ENCODE data around the gene YDJC. TPM values are rescaled to one million over a fixed set of nuclear protein-coding genes. Genes with fewer than 3 reads are reported as not detected.
"Not testable (repeated sequence)": the region's sequence is repeated elsewhere in the genome, so short reads cannot be mapped to it uniquely, and the experiment has no call there.

The YDJC gene
- total and polyA plus RNA-seq, 4 donors = 11.0 to 41.1 (median 31.3) TPM

DNA sequence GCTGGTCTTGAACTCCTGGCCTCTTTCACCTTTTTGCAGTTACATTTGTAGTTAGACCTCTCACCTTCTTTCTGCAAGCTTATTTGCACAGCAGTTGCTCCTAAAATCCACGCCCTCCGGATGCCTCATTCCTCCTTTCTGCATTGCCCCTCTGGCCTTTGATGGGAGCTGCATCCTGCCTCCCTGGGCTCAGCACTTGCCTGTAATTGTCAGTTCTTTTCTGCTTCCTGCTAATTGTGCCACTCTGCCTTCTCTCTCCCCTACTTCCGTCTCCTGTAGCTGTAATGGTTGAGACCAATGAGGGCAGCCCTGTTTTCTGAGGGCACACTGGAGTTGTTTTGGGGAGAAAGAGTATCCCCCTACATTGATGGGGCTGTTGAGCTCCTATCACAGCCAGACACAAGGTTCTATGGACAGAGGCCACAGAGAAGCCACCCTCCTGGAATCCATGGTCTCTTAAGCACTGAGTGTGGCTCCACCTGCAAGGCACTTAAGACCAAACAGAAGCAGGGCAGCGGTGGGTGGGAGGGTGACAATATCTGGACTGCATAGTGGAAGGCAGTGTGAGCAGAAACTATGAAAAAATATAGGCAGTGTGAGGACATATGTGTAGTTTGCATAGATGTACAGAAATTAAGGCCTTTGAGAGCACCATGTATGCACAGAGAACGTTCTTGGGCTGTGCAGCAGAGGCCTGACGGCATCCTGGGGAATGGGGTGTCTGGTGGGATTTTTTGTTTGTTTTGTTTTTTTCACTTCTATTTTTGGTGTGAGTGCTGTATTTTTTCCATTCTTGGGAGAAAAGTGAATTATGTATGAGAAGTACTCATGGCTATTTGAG lies 30.5 kb downstream of the YDJC start:
- Histone ChIP-seq H3K27me3 (ENCODE audit: control insufficient read depth in 3 of 3, insufficient read depth in 3 of 3, low read length in 2 of 3) (no peaks in the 10 kb centered on the region), H3K9me3 (ENCODE audit: control insufficient read depth in 4 of 4, insufficient read depth in 3 of 4, low read length in 3 of 4) (no peaks in the 10 kb centered on the region), H3K4me3 (no peak overlapping the region), H3K9ac (ENCODE audit: insufficient read depth in 1 of 2, low read length in 2 of 2) (no peak overlapping the region), H3K4me1 (ENCODE audit: control insufficient read depth in 5 of 5, insufficient read depth in 5 of 5, low read length in 5 of 5) (no peaks in the 10 kb centered on the region), H3K27ac (ENCODE audit: low read depth in 1 of 2, low read length in 1 of 2) (no peak overlapping the region), H3K36me3 (ENCODE audit: control insufficient read depth in 4 of 4, insufficient read depth in 4 of 4, low read length in 4 of 4) (peaks cover 0 to 8% (median 0%) of the 10 kb centered on the region in 4 donors)
- 87 to 88% methylated on average over 6 of the region's 6 CpGs for WGBS, 2 donors
- no peak for DNase-seq
- TF ChIP-seq, protein P1, sequence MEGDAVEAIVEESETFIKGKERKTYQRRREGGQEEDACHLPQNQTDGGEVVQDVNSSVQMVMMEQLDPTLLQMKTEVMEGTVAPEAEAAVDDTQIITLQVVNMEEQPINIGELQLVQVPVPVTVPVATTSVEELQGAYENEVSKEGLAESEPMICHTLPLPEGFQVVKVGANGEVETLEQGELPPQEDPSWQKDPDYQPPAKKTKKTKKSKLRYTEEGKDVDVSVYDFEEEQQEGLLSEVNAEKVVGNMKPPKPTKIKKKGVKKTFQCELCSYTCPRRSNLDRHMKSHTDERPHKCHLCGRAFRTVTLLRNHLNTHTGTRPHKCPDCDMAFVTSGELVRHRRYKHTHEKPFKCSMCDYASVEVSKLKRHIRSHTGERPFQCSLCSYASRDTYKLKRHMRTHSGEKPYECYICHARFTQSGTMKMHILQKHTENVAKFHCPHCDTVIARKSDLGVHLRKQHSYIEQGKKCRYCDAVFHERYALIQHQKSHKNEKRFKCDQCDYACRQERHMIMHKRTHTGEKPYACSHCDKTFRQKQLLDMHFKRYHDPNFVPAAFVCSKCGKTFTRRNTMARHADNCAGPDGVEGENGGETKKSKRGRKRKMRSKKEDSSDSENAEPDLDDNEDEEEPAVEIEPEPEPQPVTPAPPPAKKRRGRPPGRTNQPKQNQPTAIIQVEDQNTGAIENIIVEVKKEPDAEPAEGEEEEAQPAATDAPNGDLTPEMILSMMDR (IDR thresholded peaks at IDR 0.05; ENCODE audit: control extremely low read depth, extremely low read depth) = no peak
- ATAC-seq (ENCODE audit: insufficient read depth, low FRiP score) = no peak

DNA sequence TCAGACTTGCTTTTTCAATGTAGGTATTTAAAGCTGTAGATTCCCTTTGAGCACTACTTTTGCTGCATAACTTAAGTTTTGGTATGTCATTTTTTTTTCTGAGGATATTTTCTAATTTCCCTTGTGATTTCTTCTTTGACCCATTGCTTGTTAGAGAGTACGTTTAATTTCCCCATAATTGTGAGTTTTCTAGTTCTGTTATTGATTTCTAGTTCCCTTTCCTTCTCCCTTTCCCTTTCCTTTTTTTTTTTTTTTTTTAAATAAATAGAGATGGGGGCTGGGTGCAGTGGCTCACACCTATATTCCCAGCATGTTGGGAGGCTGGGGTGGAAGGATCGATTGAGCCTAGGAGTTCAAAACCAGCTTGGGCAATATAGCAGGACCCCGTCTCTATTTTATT lies 31.5 kb downstream of the YDJC start:
- 73 to 80% methylated on average over 3 of the region's 3 CpGs for WGBS, 2 donors
- no peak overlapping the region for H3K4me3 ChIP-seq
- no peak for DNase-seq
- H3K36me3 ChIP-seq (ENCODE audit: control insufficient read depth in 4 of 4, insufficient read depth in 4 of 4, low read length in 4 of 4) = peaks cover 0 to 18% (median 5%) of the 10 kb centered on the region in 4 donors
- no peak for ATAC-seq (ENCODE audit: insufficient read depth, low FRiP score)
- no peaks in the 10 kb centered on the region for H3K4me1 ChIP-seq (ENCODE audit: control insufficient read depth in 5 of 5, insufficient read depth in 5 of 5, low read length in 5 of 5)
- H3K27ac ChIP-seq (ENCODE audit: low read depth in 1 of 2, low read length in 1 of 2) = no peak overlapping the region
- no peaks in the 10 kb centered on the region for H3K27me3 ChIP-seq (ENCODE audit: control insufficient read depth in 3 of 3, insufficient read depth in 3 of 3, low read length in 2 of 3)
- H3K9ac ChIP-seq (ENCODE audit: insufficient read depth in 1 of 2, low read length in 2 of 2) = no peak overlapping the region
- TF ChIP-seq, protein P1 (IDR thresholded peaks at IDR 0.05; ENCODE audit: control extremely low read depth, extremely low read depth) = no peak
- H3K9me3 ChIP-seq (ENCODE audit: control insufficient read depth in 4 of 4, insufficient read depth in 3 of 4, low read length in 3 of 4) = no peaks in the 10 kb centered on the region

DNA sequence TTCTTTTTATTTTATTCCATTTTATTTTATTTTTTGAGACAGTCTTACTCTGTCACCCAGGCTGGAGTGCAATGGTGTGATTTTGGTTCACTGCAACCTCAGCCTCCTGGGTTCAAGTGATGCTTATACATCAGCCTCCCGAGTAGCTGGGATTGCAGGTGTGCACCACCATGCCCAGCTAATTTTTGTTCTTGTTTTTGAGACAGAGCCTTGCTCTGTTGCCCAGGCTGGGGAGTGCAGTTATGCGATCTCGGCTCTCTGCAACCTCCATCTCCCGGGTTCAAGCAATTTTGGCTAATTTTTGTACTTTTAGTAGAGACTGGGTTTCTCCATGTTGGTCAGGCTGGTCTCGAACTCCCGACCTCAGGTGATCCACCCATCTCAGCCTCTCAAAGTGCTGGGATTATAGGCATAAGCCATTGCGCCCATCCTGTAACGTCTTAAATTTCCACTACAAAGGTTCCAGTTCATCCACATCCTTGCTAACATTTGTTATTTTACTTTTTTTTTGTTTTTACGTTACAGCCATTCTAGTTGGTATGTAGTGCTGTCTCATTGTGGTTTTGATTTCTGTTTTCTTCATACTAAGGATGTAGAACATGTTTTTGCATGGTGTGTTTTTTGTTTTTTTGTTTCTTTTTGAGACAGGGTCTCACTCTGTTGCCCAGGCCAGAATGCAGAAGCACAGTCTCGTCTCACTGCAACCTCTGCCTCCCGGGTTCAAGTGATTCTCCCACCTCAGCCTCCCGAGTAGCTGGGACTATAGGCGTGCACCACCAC lies 33.3 kb downstream of the YDJC start:
- ATAC-seq (ENCODE audit: insufficient read depth, low FRiP score) = not testable (repeated sequence)
- WGBS, 2 donors = 86 to 93% methylated on average over 13 of the region's 13 CpGs
- H3K36me3 ChIP-seq (ENCODE audit: control insufficient read depth in 4 of 4, insufficient read depth in 4 of 4, low read length in 4 of 4) = peaks cover 0 to 21% (median 9%) of the 10 kb centered on the region in 4 donors

DNA sequence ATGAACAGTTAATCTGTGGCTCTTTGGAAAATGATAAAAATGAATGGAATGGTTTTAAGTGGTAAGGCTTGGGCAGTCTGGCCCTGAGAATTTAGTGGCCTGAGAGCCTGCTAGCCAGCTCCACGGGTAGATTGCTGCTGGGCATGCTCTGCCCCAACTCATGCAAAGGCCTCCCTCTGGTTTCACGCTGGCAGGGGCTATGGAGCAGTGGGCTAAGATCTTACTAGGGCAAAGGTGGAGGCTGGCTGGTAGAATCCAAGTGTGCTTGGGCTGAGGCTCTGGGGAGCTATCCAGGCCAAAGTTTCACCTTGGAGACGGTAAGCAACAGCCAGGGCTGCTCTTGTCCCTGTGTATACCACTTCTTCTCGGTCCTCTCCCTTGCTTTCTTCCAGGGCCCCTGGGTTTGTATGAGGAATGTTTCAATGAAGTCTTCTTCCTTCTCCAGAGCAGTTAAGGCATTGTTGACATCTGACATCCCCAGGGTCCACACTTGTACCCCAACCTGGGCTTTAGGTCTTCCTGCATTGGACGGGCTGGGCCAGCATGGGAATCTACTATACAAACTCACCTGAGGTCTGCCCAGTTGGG lies 34.9 kb downstream of the YDJC start:
- Histone ChIP-seq H3K9ac (ENCODE audit: insufficient read depth in 1 of 2, low read length in 2 of 2) (no peak overlapping the region), H3K4me3 (no peak overlapping the region), H3K36me3 (ENCODE audit: control insufficient read depth in 4 of 4, insufficient read depth in 4 of 4, low read length in 4 of 4) (peaks cover 0 to 24% (median 9%) of the 10 kb centered on the region in 4 donors), H3K27me3 (ENCODE audit: control insufficient read depth in 3 of 3, insufficient read depth in 3 of 3, low read length in 2 of 3) (no peaks in the 10 kb centered on the region), H3K27ac (ENCODE audit: low read depth in 1 of 2, low read length in 1 of 2) (no peak overlapping the region), H3K4me1 (ENCODE audit: control insufficient read depth in 5 of 5, insufficient read depth in 5 of 5, low read length in 5 of 5) (peaks cover 0 to 17% (median 10%) of the 10 kb centered on the region in 5 donors), H3K9me3 (ENCODE audit: control insufficient read depth in 4 of 4, insufficient read depth in 3 of 4, low read length in 3 of 4) (no peaks in the 10 kb centered on the region)
- ATAC-seq (ENCODE audit: insufficient read depth, low FRiP score) = no peak
- no peak for DNase-seq
- 85 to 92% methylated on average over 5 of the region's 5 CpGs for WGBS, 2 donors
- TF ChIP-seq, protein P1 (IDR thresholded peaks at IDR 0.05; ENCODE audit: control extremely low read depth, extremely low read depth) = no peak

More for the DNA sequence above, 33.3 kb downstream of the YDJC start:
- DNase-seq; H3K9ac ChIP-seq (ENCODE audit: insufficient read depth in 1 of 2, low read length in 2 of 2); H3K4me3 ChIP-seq; H3K27me3 ChIP-seq (ENCODE audit: control insufficient read depth in 3 of 3, insufficient read depth in 3 of 3, low read length in 2 of 3); H3K4me1 ChIP-seq (ENCODE audit: control insufficient read depth in 5 of 5, insufficient read depth in 5 of 5, low read length in 5 of 5); H3K27ac ChIP-seq (ENCODE audit: low read depth in 1 of 2, low read length in 1 of 2); H3K9me3 ChIP-seq (ENCODE audit: control insufficient read depth in 4 of 4, insufficient read depth in 3 of 4, low read length in 3 of 4): not testable (repeated sequence)

All from lung (tissue), 12 donors.